GM18499 (cell line): ENCODE measurements around the gene KRT78.
"Not testable (repeated sequence)": the region's sequence is repeated elsewhere in the genome, so short reads cannot be mapped to it uniquely, and the experiment has no call there.

ENCODE experiments used
- ATAC-seq: cut with Tn5 transposase; IDR thresholded peaks from one replicate; pipeline ENCODE4 v1.9.1; 2021; ENCODE audit warnings: moderate number of reproducible peaks; ENCODE audit not compliant: insufficient read depth, unreplicated experiment

The KRT78 gene

GRCh38 chr12:52848661-52849255 is at the start of gene KRT78:
Gene KRT78, minus strand, starts transcription at chr12:52848994. Its CDS starts 64 bp downstream, at chr12:52848930.
- ATAC-seq: no peak

GRCh38 chr12:52896190-52897100 is 47.7 kb upstream of the KRT78 start:
- no peak for ATAC-seq

GRCh38 chr12:52895726-52896189 is 47.0 kb upstream of the KRT78 start:
- no peak for ATAC-seq

- ATAC-seq: no peak
These were observed 44.2 kb upstream of the KRT78 start for GRCh38 chr12:52892974-52893373.

GRCh38 chr12:52892207-52892852 is 43.5 kb upstream of the KRT78 start:
- ATAC-seq: no peak

- ATAC-seq: no peak
These were observed 42.2 kb upstream of the KRT78 start for GRCh38 chr12:52891044-52891443.

GRCh38 chr12:52890417-52890816 is 41.6 kb upstream of the KRT78 start:
- ATAC-seq: no peak

GRCh38 chr12:52884526-52885293 is 35.9 kb upstream of the KRT78 start:
- no peak for ATAC-seq

- not testable (repeated sequence) for ATAC-seq
These were observed 31.7 kb upstream of the KRT78 start for GRCh38 chr12:52880499-52880898.

- ATAC-seq: no peak
These were observed 30.9 kb upstream of the KRT78 start for GRCh38 chr12:52879394-52880351.

- no peak for ATAC-seq
These were observed 30.0 kb upstream of the KRT78 start for GRCh38 chr12:52878507-52879393.

GRCh38 chr12:52877242-52877641 is 28.4 kb upstream of the KRT78 start:
- no peak for ATAC-seq

- no peak for ATAC-seq
These were observed 27.6 kb upstream of the KRT78 start for GRCh38 chr12:52876372-52876771.

- no peak for ATAC-seq
These were observed 26.0 kb upstream of the KRT78 start for GRCh38 chr12:52874573-52875435.

- ATAC-seq: no peak
These were observed 25.2 kb upstream of the KRT78 start for GRCh38 chr12:52873832-52874572.

- ATAC-seq: no peak
These were observed 24.7 kb upstream of the KRT78 start for GRCh38 chr12:52873513-52873831.
